ENCODE data around the gene B4GAT1. TPM values are rescaled to one million over a fixed set of nuclear protein-coding genes. Genes with fewer than 3 reads are reported as not detected.
"Not testable (repeated sequence)": the region's sequence is repeated elsewhere in the genome, so short reads cannot be mapped to it uniquely, and the experiment has no call there.

Gene B4GAT1
- total RNA-seq, 1 donor from 2014 or later = 64.2 TPM

DNA sequence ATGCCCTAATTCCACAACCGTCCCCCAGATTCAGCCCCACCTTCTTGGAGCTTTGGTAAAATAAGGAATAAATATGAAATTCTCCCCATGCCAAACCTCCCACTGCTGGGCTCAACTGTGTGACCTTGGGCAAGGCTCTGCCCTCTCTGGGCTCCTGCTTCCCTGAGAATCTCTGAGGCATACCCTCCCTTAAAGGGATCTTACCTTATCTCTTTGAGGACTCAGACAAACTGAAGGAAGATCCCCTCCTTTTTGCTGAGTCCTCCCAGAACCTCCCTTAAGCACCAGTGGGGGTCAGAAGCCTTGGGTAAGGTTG lies 33.3 kb downstream of the B4GAT1 start:
- H3K27me3 ChIP-seq = no peaks in the 10 kb centered on the region
- TF ChIP-seq, protein P1, sequence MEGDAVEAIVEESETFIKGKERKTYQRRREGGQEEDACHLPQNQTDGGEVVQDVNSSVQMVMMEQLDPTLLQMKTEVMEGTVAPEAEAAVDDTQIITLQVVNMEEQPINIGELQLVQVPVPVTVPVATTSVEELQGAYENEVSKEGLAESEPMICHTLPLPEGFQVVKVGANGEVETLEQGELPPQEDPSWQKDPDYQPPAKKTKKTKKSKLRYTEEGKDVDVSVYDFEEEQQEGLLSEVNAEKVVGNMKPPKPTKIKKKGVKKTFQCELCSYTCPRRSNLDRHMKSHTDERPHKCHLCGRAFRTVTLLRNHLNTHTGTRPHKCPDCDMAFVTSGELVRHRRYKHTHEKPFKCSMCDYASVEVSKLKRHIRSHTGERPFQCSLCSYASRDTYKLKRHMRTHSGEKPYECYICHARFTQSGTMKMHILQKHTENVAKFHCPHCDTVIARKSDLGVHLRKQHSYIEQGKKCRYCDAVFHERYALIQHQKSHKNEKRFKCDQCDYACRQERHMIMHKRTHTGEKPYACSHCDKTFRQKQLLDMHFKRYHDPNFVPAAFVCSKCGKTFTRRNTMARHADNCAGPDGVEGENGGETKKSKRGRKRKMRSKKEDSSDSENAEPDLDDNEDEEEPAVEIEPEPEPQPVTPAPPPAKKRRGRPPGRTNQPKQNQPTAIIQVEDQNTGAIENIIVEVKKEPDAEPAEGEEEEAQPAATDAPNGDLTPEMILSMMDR (IDR thresholded peaks at IDR 0.05) = no peak
- H3K27ac ChIP-seq = peak overlapping the region in 1 of 2 donors; percentile 60
- no peaks in the 10 kb centered on the region for H3K9me3 ChIP-seq
- H3K36me3 ChIP-seq = no peaks in the 10 kb centered on the region
- no peak for DNase-seq (ENCODE audit: low spot score in 2 of 2)
- peak overlapping the region in 1 of 2 donors; percentile 70 for H3K4me3 ChIP-seq
- intact Hi-C loops (cut with DNase I) = loop anchor here (5.0 kb wide), 1 partner anchor 73 kb away; no protein-coding TSS in a partner anchor
- H3K4me1 ChIP-seq = peaks cover 20 to 25% of the 10 kb centered on the region in 2 donors

DNA sequence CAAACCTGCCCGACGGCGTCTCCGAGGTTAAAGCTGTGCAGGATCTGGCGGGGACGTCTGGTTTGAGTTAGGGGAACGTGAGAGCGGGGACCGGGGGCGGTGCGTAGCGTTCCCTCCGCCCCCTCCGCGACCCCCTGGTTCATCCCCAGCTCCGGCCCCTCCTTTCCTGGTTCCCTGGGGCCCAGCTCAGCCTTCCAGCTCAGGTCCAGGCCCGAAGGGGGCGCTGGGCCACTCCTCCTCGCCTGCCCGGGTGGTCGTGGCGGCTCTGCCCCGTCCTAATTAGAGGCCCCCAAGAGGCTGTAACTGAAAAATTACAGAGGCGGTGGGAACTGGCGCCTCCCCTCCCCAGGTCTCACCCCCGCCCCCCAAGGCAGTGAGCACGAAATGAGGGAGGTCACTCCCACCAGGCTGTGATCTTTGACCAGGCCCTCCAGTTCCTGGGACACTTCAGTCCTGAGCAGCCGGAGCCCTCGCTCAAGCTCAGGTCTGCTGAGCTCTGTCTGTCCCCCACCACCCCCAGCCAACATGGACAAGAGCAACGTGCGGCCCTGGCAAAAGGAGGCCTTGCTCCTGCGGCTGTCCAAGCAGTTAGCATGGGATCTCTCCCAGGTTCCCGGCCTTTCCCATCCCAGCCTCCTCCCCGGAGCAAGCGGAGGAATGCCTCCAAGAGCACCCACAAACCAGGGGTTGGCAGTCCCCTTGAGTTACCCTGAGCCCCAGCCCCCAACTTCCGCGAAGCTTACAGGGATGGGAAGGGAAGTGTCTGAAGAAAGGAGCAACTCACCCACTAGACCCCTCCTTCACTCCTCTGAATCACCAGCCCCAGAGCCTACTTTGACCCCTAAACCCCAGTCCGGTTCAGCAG lies 33.9 kb downstream of the B4GAT1 start:
- Histone ChIP-seq H3K27ac (peak overlapping the region; percentile 60 to 75), H3K36me3 (no peaks in the 10 kb centered on the region), H3K27me3 (no peaks in the 10 kb centered on the region), H3K4me1 (peaks cover 20 to 25% of the 10 kb centered on the region in 2 donors), H3K9me3 (no peaks in the 10 kb centered on the region), H3K4me3 (peak overlapping the region; percentile 46 to 70)
- DNase-seq (ENCODE audit: low spot score in 2 of 2) = no peak
- intact Hi-C loops (cut with DNase I) = loop anchor here (5.0 kb wide), 1 partner anchor 74 kb away; no protein-coding TSS in a partner anchor
- TF ChIP-seq, protein P1 (IDR thresholded peaks at IDR 0.05) = peak in 1 of 3 experiments; percentile 7

DNA sequence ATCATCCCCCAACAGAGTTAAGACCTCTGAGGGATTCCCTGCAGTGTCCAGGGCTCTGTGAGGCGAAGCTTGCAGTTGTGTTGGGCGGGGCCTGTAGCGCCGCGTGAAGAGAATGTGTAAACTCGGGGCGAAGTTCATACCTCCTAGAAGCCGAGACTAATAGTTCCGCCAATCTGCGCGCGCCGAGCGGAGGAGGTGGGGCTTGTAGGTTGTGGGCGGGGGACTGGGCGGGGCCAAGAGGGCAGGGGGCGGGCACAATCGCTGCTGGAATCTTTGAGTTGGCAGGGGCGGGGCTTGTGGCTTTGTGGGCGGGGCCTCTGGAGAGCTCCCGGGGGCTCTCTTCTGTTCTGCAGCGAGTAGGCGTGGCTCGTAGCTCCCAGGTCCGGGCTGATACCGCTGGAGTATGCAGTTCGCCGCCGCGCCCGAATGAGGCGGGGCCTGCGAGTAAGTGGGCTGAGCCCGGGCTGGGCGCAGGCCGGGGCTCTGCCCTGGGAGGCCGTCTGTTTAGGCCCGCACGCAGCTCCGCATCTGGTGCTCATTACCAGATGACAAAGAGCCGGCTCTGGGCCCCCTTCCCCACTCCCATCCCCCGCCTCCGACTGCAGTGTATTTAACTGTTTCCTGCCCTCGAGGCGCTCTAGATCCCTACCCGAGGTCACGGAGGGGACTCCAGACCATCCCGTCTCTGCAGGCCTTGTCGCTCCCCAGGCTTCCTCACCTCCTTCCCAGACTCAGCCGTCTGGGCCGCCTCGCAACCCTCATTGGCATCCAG lies 34.7 kb downstream of the B4GAT1 start:
- Histone ChIP-seq H3K27me3 (no peaks in the 10 kb centered on the region), H3K36me3 (no peaks in the 10 kb centered on the region), H3K4me1 (peaks cover 18 to 20% of the 10 kb centered on the region in 2 donors), H3K4me3 (peak overlapping the region; percentile 46 to 70), H3K27ac (peak overlapping the region; percentile 65 to 75), H3K9me3 (no peaks in the 10 kb centered on the region)
- intact Hi-C loops (cut with DNase I) = loop anchor here (1.0 to 5.0 kb wide), 4 partner anchors 16 to 75 kb away; partner anchors contain the start of genes BRMS1 and YIF1A
- peak; percentile 95 to 97 for DNase-seq (ENCODE audit: low spot score in 2 of 2)
- TF ChIP-seq, protein P1 (IDR thresholded peaks at IDR 0.05) = no peak

DNA sequence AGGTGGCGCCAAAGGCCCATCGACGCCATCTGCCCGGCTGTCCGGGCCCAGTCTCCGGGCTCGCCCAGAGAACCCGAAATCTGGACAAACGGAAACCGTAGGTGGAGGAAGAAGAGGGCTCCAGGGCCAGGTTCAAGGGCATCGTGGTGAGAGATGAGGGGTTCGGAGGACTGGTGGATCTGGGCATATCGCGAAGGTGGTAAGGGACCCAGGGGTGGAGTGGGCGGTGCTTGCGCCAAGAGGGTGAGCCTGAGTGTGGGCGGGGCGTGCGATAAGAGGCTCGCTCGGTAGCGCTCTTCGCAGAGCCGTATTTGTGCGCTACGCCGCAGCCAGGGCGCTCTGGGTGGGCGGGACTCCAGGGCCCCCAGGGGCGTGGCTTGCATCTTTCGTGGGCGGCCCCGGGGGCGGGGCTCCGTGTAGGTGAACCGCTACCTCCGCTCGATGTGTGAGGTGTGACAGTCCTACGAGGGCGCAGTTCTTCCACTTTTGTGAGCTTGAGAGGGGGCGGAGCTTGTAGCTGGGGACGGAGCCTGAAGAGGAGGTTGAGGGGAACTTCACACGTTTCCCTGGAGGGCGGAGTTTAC lies 35.4 kb downstream of the B4GAT1 start:
- TF ChIP-seq, protein P1 (IDR thresholded peaks at IDR 0.05) = peak; percentile 80 to 98 (median 98)
- H3K27me3 ChIP-seq = no peaks in the 10 kb centered on the region
- DNase-seq (ENCODE audit: low spot score in 2 of 2) = peak; percentile 71 to 93
- no peaks in the 10 kb centered on the region for H3K36me3 ChIP-seq
- peak overlapping the region; percentile 65 to 75 for H3K27ac ChIP-seq
- intact Hi-C loops (cut with DNase I) = loop anchor here (1.0 to 5.0 kb wide), 4 partner anchors 16 to 75 kb away; partner anchors contain the start of genes BRMS1 and YIF1A
- peak overlapping the region; percentile 46 to 70 for H3K4me3 ChIP-seq
- no peaks in the 10 kb centered on the region for H3K9me3 ChIP-seq
- peaks cover 11 to 13% of the 10 kb centered on the region in 2 donors for H3K4me1 ChIP-seq

DNA sequence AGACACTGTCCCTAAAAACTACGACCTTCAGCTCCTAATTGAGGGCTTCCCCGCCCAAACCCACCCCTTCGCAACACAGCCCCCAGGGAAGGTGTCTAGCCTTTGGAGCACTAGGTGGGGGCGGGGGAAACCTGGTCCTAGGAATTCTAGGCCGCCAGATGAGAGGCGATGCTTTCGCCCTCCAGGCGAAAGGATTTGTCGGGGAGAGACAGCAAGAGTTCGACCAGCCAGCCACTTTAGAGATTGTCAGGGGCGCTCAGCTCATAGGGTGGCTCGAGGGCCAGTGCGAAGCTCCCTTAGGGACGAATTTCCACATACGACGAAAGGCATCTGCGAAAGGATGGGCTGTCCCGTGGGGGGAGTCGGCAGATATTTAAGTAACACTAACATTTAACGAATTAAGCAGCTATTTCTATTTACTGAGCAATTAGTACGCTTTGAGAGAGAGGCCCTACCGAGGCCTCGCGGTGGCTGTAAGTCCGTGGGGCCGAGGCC lies 35.9 kb downstream of the B4GAT1 start:
- Histone ChIP-seq H3K4me3 (peak overlapping the region; percentile 46 to 70), H3K27me3 (no peaks in the 10 kb centered on the region), H3K36me3 (no peaks in the 10 kb centered on the region), H3K27ac (peak overlapping the region; percentile 65 to 75), H3K9me3 (no peaks in the 10 kb centered on the region), H3K4me1 (peaks cover 5 to 9% of the 10 kb centered on the region in 2 donors)
- TF ChIP-seq, protein P1 (IDR thresholded peaks at IDR 0.05) = no peak
- DNase-seq (ENCODE audit: low spot score in 2 of 2) = no peak
- intact Hi-C loops (cut with DNase I) = loop anchor here (5.0 kb wide), 1 partner anchor 76 kb away; no protein-coding TSS in a partner anchor

DNA sequence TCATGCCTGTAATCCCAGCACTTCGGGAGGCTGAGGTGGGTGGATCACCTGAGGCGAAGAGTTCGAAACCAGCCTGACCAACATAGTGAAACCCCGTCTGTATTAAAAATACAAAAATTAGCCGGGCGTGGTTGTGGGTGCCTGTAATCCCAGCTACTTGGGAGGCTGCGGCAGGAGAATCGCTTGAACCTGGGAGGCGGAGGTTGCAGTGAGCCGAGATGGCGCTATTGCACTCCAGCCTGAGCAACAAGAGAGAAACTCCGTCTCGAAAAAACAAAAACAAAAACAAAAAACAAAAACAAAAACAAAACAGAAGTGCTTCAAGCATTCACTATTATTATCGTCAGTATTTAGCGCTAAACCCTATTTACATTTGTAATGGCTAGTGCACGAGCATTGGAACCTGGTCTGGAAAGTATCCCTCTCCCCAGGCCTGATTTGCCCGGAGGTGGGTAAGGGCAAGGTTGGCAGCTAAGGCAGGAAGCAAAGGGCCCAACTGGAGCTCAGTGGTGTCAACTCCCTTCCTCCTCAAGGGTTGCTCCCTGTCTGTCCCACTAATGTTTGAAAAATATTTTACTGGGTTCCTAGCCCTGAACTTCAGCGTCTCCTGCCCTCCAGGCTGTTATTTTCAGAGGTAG lies 36.5 kb downstream of the B4GAT1 start:
- H3K4me3 ChIP-seq; H3K4me1 ChIP-seq; H3K9me3 ChIP-seq; DNase-seq (ENCODE audit: low spot score in 2 of 2); H3K36me3 ChIP-seq; H3K27ac ChIP-seq; H3K27me3 ChIP-seq: not testable (repeated sequence)
- intact Hi-C loops (cut with DNase I) = loop anchor here (5.0 kb wide), 1 partner anchor 76 kb away; no protein-coding TSS in a partner anchor
